ENCODE results near the gene GIGYF2.

DNA sequence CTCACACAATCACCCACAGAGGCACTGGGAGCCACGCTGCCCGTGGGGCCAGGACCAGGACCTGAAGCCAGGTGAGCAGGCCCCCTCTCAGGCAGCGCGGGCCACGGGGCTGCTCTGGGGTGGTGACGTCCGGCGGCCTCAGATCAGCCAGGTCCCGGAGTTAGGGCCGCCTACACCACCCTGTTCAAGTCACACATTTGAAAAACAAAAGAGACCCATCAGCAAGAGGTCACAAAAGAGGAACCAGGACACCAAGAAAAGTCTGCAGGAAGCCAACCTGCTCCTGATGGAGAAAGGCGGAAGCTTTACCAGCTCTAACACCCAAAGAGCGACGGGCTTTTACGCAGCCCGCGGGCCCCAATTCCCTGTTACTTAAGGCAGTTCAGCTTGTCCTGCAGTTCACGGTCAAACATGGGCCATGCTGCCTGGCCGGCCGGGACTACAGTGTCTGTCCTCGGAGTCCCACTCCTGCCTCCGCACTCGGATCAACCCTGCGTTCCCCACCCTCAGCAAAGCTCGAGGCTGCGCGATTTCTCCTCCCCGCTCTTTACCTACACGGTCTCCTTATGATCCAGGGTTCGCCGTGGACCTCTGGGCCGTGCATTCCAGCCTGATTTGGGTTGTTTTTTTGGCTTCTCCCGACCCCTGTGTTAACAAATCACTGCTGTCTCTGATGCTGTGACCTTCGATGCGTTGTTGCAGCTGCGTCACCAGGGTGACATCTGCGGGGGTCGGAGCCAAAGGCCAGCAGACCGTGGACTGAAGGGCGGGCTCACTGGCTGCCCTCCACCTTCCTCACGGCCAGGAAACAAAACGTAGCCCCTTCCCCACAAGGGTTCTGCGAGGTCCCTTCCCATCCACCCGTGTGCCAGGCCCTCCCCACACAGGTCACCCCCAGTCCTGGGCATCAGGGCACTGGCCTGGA lies 203.9 kb downstream of the GIGYF2 start:
- no peak for TF ChIP-seq POLR2A (IDR thresholded peaks at IDR 0.05)
- TF ChIP-seq, protein P1, sequence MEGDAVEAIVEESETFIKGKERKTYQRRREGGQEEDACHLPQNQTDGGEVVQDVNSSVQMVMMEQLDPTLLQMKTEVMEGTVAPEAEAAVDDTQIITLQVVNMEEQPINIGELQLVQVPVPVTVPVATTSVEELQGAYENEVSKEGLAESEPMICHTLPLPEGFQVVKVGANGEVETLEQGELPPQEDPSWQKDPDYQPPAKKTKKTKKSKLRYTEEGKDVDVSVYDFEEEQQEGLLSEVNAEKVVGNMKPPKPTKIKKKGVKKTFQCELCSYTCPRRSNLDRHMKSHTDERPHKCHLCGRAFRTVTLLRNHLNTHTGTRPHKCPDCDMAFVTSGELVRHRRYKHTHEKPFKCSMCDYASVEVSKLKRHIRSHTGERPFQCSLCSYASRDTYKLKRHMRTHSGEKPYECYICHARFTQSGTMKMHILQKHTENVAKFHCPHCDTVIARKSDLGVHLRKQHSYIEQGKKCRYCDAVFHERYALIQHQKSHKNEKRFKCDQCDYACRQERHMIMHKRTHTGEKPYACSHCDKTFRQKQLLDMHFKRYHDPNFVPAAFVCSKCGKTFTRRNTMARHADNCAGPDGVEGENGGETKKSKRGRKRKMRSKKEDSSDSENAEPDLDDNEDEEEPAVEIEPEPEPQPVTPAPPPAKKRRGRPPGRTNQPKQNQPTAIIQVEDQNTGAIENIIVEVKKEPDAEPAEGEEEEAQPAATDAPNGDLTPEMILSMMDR (IDR thresholded peaks at IDR 0.05), result no peak
